GM21737 (cell line): ENCODE results near the gene UBR3.
A peak's percentile ranks its signal among the peaks of the same experiment; 100 is the strongest.
"Not testable (repeated sequence)": the region's sequence is repeated elsewhere in the genome, so short reads cannot be mapped to it uniquely, and the experiment has no call there.

ENCODE experiments used
- ATAC-seq: cut with Tn5 transposase; IDR thresholded peaks from one replicate; pipeline ENCODE4 v1.9.1; 2021; ENCODE audit warnings: mild to moderate bottlenecking, moderate library complexity; ENCODE audit not compliant: unreplicated experiment

The UBR3 gene, protein sequence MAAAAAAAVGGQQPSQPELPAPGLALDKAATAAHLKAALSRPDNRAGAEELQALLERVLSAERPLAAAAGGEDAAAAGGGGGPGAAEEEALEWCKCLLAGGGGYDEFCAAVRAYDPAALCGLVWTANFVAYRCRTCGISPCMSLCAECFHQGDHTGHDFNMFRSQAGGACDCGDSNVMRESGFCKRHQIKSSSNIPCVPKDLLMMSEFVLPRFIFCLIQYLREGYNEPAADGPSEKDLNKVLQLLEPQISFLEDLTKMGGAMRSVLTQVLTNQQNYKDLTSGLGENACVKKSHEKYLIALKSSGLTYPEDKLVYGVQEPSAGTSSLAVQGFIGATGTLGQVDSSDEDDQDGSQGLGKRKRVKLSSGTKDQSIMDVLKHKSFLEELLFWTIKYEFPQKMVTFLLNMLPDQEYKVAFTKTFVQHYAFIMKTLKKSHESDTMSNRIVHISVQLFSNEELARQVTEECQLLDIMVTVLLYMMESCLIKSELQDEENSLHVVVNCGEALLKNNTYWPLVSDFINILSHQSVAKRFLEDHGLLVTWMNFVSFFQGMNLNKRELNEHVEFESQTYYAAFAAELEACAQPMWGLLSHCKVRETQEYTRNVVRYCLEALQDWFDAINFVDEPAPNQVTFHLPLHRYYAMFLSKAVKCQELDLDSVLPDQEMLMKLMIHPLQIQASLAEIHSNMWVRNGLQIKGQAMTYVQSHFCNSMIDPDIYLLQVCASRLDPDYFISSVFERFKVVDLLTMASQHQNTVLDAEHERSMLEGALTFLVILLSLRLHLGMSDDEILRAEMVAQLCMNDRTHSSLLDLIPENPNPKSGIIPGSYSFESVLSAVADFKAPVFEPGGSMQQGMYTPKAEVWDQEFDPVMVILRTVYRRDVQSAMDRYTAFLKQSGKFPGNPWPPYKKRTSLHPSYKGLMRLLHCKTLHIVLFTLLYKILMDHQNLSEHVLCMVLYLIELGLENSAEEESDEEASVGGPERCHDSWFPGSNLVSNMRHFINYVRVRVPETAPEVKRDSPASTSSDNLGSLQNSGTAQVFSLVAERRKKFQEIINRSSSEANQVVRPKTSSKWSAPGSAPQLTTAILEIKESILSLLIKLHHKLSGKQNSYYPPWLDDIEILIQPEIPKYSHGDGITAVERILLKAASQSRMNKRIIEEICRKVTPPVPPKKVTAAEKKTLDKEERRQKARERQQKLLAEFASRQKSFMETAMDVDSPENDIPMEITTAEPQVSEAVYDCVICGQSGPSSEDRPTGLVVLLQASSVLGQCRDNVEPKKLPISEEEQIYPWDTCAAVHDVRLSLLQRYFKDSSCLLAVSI (N-terminal part only)

DNA sequence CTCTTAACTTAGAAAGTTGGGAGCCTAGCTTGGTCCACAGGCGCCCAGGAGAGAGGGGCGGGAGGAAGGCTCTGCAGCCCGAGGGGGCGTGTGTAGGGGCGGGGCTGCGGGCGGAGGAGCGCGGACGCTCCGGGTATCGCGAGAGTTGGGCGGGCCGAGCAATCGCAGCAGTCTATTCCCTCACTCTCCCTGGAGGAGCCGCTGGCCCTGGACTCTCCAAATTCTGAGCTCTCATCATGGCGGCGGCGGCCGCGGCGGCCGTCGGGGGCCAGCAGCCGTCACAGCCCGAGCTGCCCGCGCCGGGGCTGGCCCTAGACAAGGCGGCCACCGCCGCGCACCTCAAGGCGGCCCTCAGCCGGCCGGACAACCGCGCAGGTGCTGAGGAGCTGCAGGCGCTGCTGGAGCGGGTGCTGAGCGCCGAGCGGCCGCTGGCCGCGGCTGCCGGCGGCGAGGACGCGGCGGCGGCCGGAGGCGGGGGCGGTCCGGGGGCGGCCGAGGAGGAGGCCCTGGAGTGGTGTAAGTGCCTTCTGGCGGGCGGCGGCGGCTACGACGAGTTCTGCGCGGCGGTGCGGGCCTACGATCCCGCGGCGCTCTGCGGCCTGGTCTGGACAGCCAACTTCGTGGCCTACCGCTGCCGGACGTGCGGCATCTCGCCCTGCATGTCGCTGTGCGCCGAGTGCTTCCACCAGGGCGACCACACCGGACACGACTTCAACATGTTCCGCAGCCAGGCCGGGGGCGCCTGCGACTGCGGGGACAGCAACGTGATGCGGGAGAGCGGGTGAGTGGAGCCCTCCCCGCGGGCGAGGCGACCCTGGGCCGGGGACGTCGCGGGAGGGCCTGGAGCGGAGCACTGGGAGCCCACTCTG is at the start of gene UBR3:
Gene UBR3, plus strand, starts transcription at position 183 of the 869 bp plus-strand sequence. Its CDS starts 54 bp downstream, at position 237.
- ATAC-seq: peak; percentile 90

DNA sequence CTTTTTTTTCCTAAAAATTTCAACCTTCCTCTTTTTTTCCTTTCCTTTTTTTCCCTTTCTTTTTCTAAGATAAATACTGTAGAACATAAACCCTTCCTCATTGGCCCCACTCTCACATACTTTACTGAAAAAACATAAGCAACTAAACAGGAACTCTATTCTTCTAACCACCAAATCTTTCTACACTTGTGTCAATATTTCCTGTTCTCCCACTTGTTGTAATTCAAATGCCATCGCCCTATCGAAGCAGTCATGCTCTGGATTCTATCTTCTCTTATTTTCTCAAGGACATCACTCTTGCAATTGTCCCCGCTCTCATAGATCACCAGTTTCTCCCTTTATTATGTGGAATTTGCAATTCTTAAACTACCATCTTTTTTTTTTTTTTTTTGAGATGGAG is 48.8 kb upstream of the UBR3 start:
- no peak for ATAC-seq

DNA sequence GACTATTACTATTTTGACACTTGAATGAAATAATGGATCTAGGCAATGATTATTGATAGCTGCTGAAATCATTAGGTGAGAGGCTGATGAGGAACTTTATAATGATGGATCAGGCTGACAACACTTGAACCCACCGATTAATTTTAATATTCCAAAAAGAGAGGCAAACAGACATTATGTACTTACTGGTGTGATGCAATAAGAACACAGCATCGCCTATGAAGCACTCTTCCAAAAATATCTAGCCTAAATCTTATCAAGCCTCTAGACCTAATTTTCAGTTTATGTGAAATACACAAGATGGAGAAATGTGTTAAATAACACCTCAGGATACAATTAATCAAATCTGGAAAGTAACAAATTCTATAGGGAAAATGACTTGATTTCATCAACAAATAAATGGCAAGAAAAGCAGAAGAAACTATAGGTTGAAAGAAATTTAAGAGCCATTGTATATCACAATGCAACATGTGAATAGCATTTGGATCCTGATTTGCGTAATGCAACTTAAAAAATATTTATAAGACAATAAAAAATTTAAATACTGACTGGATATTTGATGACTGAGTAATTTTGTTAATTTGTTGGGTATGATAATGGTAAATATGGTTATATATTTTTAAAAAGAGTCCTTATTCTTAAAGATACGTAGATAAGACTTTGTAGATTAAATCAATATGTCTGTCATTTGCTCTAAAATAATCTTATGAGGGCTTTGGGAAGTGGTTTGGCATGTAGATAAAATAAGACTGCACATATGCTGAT is 45.8 kb upstream of the UBR3 start:
- ATAC-seq: no peak

DNA sequence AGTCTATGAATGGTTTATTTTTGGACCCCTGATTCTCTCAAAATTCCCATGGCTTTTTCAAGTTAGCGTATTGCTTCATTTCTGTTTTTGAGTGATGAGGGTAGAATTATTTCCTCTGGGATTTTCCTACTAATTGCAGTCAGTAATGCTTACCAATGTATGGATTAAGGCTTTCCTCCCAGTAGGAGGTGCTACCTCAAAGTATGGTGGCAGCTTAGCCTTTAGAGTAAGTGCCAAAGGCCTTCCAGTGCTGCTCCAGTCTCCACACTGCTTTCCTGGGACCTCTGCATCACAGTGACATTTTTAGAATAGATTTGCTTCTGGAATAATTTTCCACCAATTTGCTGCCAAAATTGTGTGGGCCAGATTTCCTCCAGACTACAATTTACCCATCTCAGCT is 44.7 kb upstream of the UBR3 start:
- no peak for ATAC-seq

GRCh38 chr2:169790581-169790980 is 36.7 kb upstream of the UBR3 start:
- no peak for ATAC-seq

DNA sequence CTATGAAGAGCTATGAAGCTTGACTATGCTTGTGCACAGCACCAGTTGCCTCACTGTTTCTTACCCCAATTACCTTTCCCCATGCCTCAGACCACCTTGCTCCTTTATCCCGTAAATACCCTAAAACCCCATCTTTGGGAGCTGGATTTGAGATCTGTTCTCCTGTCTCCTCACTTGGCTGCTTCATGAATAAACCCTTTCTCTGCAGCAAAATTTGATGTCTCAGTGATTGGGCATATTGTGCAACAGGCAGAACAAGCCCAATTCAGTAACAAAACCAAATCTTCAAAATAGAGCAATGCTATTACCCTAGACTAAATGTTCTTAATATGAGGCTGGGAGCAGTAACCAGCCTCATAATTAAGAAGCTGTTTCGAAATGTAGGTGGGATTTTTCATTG is 32.1 kb upstream of the UBR3 start:
- ATAC-seq: no peak

DNA sequence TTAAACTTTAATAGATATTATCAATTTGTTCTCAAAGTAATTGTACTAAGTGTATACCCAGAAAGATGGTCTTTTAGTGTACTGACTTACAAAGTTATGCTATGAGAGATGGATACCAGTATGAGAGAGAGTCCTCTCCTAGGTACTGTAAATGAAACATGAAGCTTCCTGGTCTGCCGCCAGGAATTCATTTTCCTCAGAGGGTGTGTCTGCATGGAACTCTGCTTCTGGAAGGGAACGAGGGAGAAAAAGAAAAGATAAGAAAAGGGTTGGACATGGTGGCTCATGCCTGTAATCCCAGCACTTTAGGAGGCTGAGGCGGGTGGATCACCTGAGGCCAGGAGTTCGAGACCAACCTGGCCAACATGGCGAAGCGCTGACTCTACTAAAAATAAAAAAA is 30.8 kb upstream of the UBR3 start:
- ATAC-seq: no peak

DNA sequence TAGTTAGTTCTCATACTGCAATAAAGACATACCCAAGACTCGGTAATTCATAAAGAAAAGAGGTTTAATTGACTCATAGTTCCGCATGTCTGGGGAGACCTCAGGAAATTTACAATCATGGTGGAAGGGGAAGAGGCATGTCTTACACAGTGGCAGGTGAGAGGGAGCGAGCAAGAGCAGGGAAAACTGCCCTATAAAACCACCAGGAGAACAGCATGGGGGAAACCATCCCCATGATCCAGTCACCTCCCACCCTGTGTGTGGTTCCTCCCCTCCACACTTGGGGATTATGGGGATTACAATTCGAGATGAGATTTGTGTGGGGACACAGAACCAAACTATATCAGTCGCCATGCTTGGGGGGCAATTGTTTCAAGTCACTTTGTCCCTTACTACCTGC is 29.7 kb upstream of the UBR3 start:
- no peak for ATAC-seq

GRCh38 chr2:169798397-169798717 is 28.9 kb upstream of the UBR3 start:
- ATAC-seq: no peak

DNA sequence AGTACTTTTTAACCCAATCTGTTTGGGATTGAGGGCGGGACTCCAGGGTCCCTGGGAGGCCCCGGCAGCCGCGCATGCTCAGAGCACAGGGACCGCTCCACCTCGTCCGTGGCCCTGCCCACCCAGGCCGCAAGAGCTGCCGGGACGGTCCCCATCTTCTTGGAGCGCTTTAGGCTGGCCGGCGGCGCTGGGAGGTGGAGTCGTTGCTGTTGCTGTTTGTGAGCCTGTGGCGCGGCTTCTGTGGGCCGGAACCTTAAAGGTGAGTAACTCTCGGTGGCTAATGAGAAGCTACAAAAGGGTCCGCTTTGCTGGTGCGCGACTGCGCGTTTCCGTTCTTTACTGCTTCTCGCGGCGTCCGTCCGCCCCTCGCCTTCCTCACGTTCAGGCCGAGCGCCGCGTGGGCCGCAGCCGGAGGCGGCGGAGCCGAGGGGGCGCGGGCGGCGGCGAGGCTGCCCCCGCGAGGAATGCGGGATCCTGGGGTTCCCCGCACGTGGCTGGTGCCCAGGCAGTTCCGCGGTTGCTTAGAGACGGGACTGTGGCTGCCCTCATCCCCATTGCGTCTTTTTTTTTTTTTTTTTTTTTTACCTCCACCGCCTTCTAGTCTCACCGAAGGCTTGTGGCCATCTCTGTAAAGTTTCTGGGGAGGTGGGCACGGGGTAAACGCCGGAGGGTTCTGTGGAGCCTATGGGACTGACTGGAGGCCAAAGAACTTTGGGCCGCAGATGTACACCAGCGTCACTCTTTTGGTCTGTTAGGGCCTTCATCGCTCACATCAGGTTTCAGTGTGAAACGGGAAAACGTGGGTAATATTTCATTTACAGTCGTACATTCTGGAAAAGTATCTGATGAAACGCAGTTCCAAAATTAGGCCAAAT is 28.3 kb upstream of the UBR3 start, which contains the start of gene SSB:
Gene SSB, plus strand, starts transcription at position 154 of the 875 bp plus-strand sequence. CDS start 2,090 bp downstream, outside the sequence.
- ATAC-seq: peak; percentile 96

DNA sequence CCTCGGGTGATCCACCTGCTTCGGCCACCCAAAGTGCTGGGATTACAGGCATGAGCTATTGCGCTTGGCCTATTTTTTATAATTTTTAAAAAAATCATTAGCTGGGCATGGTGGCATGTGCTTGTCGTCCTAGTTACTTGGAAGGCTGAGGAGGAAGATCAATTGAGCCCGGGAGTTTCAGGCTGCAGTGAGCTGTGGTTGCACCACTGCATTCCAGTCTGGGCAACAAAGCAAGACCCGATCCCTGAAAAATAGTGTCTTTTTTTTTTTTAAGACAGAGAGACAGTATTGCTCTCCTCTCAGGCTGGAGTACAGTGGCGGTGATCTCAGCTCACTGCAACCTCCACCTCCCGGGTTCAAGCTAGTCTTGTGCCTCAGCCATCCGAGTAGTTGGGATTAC is 23.8 kb upstream of the UBR3 start:
- ATAC-seq: no peak

GRCh38 chr2:169806586-169806985 is 20.7 kb upstream of the UBR3 start:
- ATAC-seq: no peak

GRCh38 chr2:169808221-169808620 is 19.0 kb upstream of the UBR3 start:
- ATAC-seq: no peak

- no peak for ATAC-seq
Observed at GRCh38 chr2:169815849-169816248, 11.4 kb upstream of the UBR3 start.

- not testable (repeated sequence) for ATAC-seq
Observed at GRCh38 chr2:169816961-169817360, 10.3 kb upstream of the UBR3 start.

DNA sequence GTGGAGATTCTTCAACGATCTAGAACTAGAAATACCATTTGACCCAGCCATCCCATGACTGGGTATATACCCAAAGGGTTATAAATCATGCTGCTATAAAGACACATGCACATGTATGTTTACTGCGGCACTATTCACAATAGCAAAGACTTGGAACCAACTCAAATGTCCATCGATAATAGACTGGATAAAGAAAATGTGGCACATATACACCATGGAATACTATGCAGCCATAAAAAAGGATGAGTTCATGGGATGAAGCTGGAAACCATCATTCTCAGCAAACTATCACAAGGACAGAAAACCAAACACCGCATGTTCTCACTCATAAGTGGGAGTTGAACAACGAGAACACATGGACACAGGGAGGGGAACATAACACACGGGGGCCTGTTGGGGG is 9.9 kb upstream of the UBR3 start:
- not testable (repeated sequence) for ATAC-seq

- ATAC-seq: no peak
Observed at GRCh38 chr2:169818241-169818640, 9.0 kb upstream of the UBR3 start.

DNA sequence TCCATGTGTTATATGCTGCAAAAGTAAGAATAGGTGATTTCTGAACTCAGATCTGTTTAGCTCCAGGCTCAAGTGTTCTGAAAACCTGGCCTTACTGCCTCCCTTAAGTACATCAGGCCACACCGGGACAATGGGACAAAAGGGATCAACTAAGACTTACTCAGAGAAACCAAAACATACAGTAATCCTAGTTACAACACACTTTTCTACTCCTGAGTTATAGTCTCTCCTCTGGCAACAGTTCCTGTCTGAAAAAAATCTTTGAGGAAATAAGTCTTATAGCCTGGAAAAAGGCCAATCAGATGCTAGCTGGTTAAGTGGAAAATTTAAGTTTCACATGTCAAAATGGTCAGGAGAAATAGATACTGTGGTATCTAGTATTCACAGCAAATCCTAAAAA is 8.1 kb upstream of the UBR3 start:
- ATAC-seq: no peak
